ENCODE data around the gene EEIG2.

GRCh38 chr1:108593448-108593847, 33.5 kb downstream of the EEIG2 start:
- no peak for TF ChIP-seq CTCF (IDR thresholded peaks at IDR 0.05)
- TF ChIP-seq POLR2A (IDR thresholded peaks at IDR 0.05): no peak

Data from heart left ventricle (tissue), 13 donors.